ENCODE data around the gene POLE3.
A peak's percentile ranks its signal among the peaks of the same experiment; 100 is the strongest.
"Not testable (repeated sequence)": the region's sequence is repeated elsewhere in the genome, so short reads cannot be mapped to it uniquely, and the experiment has no call there.

The POLE3 gene, protein sequence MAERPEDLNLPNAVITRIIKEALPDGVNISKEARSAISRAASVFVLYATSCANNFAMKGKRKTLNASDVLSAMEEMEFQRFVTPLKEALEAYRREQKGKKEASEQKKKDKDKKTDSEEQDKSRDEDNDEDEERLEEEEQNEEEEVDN

DNA sequence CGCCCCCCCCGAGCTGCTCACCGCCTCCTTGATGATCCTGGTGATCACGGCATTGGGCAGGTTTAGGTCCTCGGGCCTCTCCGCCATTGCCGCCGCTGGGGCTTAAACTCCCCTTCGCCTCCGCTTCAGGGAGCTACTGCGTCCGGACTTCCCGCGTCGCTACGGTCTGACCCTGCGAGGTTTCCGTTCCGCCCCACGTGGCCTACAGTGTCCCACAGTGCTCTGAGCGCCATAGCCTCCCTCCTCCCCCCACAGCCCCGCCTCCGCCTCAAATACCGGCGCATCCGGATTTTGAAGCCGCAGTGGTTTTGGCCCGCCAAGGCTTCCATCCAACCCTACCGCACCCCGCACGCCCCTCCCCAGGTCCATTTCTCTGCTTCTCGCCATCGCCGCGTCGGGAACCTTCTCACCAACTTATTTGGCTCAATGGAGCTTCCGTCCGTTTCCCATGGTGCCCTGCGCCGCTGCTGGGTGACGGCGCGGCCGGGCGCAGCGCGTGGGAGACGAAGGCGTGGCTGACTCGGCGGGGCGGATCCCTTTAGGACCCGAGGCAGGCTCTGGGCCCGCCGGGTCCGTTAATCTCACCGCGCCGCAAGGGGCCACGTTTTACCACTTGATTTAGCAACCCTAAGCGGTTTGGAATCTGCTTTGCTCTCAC lies at the start of gene POLE3, which contains the start of gene C9orf43:
POLE3 (minus strand) TSS at position 469 of the 658 bp plus-strand sequence; CDS start at position 87, 382 bp downstream.
C9orf43 (plus strand) TSS at position 541 of the 658 bp plus-strand sequence. CDS start 2,747 bp downstream, outside the sequence.
- DNase-seq: peak; percentile 96

DNA sequence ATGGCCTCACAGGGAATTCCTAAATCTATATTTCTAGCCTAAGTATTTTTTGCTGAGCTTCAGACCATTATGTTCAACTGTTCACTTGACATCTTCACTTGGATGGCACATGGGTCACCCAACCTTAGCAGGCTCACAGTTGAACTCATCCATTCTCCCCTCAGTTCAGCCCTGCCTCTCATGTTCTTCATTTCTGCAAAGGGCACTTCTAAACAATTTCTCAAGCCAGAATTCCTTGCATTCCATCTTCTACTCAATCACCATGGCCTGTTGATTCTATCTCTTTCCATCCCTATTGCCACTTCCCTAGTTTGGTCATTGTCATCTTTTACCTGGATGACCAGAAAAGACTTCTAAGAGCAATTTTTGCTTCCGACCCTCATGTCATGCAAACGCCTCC lies 45.8 kb upstream of the POLE3 start:
- DNase-seq: no peak

DNA sequence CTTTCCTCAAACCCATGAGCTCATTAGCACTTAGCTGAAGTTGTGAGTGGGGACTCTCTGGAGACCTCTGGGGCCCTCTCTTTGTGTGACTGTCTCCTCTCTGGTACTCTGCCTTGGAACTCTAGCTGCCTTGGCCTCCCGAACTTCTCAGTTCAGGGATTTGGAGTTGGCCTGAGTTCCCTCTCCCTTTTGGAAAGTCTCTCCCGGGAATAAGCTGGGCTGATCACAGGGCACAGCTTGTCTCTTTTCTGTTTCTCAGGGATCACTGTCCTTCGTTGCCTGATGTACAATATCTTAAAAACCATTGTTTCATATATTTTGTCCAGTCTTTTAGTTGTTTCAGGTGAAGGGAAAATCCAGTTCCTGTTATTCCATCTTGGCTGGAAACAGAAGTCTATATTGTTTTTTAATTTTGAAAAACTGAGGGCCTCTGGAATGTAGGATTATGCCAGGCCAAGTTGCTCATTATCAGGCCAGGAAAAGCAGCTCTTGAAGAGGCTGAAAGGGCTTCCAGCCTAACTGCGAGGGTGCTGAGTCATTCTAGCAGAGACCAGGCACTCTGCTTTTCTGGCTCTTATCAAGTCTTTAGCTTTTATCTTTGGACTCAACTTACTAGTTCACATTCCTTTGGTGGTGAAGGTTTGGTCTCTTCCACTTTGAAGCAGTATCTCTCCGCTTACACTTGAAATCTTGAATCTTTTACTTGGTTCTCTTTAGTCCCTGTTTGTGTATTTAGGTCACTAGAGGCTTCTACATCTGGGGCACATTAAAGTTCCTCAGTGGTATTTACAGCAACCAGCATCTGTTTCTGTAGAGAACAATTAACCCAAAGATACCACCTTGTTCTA lies 44.7 kb upstream of the POLE3 start:
- peak; percentile 21 for DNase-seq

- no peak for DNase-seq
Measured at GRCh38 chr9:113452113-113452605, 41.7 kb upstream of the POLE3 start.

DNA sequence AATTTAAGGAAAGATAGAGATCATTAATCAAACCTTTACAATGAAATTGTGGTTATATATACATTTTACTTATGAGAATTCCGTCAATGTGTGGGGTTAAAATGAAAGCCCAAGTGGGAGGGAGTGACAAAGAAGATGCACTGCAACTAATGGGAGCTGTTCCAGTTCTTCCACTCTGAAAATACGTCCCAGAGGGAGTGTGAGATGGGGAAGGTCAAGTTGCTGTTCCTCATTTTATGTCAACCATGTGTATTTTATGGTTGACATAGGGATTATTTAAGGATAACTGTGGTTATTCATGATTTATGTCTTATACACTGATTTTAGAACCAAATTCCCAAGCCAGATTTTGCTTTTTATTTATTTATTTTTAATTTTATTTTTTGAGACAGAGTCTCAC lies 38.9 kb upstream of the POLE3 start:
- DNase-seq: no peak

DNA sequence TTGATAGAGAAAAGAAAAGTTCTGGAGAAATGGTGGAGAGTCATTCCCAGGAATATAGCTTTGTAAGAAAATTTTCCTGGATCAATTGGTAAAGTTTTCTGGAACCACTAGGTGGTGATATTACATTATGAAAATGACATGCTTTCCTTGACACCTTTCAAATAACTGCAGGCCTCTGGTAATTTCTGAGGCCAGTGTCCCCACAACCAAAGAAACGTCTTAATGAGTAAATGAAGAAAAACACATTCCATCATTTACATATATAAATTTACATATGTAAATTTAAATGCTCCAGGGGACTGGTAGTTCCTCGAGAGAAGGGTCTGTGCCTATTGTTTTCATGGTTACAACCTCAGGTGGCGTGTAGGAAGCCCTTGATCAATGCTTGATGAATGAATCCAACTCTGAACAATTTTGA lies 35.9 kb upstream of the POLE3 start:
- peak; percentile 31 for DNase-seq

DNA sequence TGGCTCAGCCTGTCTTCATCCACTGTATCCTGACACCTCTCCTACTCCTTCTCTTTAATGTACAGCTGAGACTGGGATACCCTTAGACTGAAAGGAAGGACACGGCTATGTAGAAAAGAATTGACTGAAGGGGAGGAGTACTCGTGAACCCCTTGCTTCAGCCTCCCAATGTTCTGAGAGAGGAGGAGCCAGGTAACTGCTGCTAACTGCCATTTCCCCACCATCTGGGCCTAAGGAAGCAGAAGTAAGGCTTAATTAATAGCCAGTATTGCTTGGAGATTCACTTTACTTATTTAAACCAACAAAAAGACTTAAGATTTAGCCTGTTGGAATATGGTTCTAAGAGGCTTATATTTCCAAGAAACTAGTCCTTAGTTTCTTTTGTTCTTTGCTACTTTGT lies 34.3 kb upstream of the POLE3 start:
- no peak for DNase-seq

GRCh38 chr9:113437716-113438115 lies 27.2 kb upstream of the POLE3 start:
- DNase-seq: not testable (repeated sequence)

- DNase-seq: no peak
Measured at GRCh38 chr9:113436728-113437515, 26.4 kb upstream of the POLE3 start.

DNA sequence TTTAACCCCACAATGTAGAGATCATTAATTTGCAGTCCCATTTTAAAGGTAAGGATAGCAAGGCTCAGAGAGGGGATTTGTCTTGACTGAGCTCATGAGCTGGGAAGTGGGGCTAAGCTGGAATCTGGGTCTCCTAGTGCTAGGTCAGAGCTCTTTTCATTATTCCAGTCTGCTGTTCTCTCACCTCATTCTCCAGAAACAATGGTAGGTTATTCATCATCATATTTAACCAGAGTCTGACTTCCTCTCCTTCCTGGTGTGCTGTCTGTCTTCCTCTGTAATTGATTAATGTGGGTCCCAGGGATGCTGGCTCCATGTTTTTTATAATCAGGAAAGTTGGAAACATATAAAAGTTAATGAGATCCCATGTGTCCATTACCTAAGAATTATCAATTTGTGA lies 20.7 kb upstream of the POLE3 start:
- DNase-seq: no peak

DNA sequence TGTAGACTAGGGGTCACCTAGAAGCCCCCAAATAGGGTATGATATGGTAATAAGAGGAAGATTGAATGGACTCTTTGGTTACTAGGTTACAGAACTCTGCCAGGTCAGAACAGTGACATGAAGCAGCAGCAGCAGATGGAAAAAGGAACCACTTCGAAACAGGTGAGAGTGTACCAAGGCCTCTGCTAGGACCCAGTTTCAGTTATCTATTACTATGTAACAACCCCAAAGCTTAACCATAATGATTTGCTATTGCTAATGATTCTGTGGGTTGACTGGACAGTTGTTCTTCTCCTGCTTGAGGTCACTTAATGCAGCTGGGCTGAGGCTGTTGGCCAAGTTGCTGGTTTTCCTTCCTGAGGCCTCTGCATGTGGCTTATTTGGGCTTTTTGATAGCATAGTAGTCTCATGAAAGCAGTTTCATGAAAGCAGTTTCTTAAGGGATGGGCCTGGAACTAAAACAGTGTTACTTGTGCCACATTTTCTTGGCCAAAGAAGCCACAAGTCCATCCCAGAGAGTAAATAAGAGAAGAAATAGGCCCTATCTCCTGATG lies 17.7 kb upstream of the POLE3 start:
- no peak for DNase-seq

DNA sequence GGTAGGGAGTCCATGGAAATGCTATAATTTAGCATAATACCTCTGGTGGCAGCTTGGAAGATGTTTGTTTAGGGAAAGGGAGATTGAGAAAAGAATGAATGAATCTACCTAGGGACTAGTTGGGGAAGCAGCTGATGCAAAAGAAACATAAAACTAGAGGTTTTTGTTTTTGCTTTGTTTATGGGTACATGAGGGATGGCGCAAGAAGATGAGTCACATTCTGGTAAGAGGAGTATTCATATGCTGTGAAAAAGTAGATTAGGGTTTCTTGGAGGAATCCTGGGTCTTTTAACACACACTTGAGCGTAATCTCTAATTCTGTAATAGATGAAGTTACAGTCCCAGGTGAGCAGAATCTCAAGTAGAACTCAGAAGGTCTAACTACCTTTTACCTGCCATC lies 17.2 kb upstream of the POLE3 start:
- DNase-seq: no peak

DNA sequence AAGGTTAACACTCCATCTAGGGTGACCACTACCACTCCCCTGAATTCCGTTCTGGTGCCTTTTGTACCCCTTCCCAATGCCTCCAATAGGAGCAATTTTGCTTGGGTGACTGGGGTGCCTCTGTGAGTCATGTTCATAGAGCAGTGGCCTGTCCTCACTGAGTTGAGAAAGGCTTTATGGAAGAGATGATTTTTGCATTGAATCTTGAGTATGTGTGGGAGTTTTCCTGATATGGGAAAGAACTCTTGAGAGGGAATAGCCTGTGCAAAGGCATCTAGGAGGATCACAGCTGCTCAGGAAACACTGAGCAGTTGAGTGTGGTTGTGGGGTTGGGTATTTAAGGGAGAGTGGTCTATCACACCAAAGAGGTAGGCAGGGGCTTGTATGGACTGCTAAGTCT lies 16.2 kb upstream of the POLE3 start:
- no peak for DNase-seq

GRCh38 chr9:113425072-113425471 lies 14.6 kb upstream of the POLE3 start:
- no peak for DNase-seq

DNA sequence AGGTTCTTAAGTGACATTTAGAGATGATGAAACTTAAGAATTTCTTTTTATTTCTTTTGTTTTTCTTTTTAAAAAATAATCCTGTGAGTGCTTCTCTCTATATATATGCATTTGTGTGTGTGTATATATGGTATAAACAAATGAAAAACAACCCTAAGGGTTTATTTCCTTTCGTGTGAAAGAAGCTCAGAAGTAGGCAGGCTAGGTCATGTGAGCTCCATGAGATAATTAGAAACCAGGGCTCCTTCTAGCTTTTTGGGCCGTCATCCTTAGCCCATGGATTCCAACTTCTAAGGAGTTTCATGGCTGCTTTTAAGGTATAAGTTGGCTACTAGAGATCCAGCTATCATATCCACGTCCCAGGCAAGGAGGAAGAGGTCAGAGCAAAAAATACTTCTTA lies 11.3 kb upstream of the POLE3 start:
- no peak for DNase-seq

DNA sequence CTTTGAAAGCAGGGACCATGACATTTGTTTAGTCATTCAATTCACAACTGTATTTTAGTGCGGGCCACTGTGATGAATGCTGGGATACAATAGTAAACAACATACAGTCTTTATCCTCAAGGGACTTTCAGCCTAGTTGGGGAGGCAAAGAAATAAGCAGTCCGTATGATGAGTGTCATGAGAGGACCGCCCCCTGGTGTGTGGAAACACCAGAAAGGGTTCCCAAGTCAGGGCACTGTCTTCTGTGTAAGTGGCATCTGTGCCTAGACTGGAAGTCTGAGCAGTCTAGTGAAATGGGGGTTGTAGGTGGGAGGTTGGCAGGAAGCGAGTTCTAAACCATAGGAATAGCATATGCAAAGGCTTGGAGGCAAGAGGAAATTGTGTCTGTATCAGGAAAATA lies 6.9 kb upstream of the POLE3 start:
- no peak for DNase-seq

GRCh38 chr9:113416149-113416721 lies 5.8 kb upstream of the POLE3 start:
- no peak for DNase-seq

- DNase-seq: no peak
Measured at GRCh38 chr9:113409883-113410206, 630 bp downstream of the POLE3 start.

DNA sequence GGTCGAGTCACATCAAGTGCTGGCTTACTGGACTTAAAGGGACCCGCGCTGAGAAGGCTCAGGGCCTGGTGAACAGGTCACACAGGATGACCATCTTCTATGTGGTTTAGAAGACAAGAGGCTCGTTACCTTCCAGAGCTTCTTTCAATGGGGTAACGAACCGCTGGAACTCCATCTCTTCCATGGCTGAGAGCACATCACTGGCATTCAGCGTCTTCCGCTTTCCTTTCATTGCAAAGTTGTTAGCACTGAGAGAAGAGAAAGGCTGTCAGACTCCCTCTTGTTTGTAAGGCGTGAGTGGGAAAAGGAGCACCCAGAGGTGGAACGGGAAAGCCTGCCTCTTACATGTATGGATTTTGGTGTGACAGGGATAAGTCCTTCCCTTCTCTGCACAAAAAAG lies 994 bp downstream of the POLE3 start:
- DNase-seq: no peak

GRCh38 chr9:113406873-113407511 lies 3.5 kb downstream of the POLE3 start:
- peak; percentile 70 for DNase-seq

GRCh38 chr9:113406353-113406752 lies 4.1 kb downstream of the POLE3 start:
- not testable (repeated sequence) for DNase-seq

DNA sequence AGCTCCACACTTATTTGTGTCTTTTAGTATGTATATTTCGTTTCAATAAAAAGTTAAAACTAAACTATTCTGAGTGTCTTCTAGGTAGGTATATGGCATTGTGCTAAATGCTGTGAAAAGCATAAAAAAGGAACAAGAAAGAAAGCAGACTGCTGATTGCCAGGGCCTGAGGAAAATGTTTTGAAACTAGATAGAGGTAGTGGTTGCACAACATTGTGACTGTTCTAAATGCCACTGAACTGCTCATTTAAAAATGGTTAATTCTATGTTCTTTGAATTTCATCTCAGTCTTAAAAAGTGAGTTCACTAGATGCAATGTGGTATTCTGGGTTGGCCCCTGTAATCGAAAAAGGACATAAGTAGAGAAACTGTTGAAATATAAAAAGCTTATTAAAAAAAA lies 6.8 kb downstream of the POLE3 start:
- DNase-seq: no peak
